DMS 273 treated with DMSO at 0.1 percent for 48 hours (cell line): ENCODE data around the gene AMIGO3.
"Not testable (repeated sequence)": the region's sequence is repeated elsewhere in the genome, so short reads cannot be mapped to it uniquely, and the experiment has no call there.

Source experiments
- DNase-seq: peaks from one replicate; lab custom pipeline; 2025; lab: John Stamatoyannopoulos, UW

AMIGO3 gene

GRCh38 chr3:49719214-49719884 lies at the start of gene AMIGO3:
TSS of gene AMIGO3 (minus strand) at chr3:49719684. CDS start at chr3:49719465, 219 bp downstream.
- peak; percentile 77 for DNase-seq

- DNase-seq: no peak
Observed at GRCh38 chr3:49763981-49764380, 44.5 kb upstream of the AMIGO3 start.

DNA sequence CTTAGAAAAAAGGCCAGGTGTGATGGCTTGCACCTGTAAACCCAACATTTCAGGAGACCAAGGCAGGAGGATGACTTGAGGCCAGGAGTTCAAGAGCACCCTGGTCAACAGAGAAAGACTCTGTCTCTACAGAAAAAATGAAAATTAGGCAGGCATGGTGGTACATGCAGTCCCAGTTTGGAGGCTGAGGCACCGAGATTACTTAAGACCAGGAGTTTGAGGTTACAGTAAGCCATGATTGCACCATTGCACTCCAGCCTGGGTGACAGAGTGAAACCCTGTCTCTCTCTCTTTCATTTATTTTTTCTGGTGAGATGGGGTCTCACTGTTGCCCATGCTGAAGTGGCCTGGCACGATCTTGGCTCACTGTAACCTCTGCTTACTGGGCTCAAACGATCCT lies 42.2 kb upstream of the AMIGO3 start:
- DNase-seq: no peak

DNA sequence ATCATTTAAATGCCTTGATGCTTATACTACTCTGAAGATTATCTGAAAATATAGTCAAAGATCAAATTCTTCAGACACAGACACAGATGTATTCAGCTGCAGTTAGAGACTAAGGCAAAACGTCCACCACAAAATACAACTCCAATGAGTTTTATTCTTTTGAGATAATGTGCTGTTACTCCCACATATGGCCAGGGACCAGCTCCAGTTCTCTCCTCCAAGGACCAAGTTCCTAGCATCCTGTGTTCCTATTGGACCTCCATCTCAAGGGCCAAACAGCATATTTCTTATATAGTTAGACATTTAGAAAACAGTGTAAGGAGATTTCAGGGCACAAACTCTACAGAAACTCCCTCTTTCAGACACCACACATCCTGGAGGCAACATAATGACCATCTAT lies 39.7 kb upstream of the AMIGO3 start:
- DNase-seq: no peak

- DNase-seq: no peak
Observed at GRCh38 chr3:49757197-49757596, 37.7 kb upstream of the AMIGO3 start.

GRCh38 chr3:49756036-49756435 lies 36.6 kb upstream of the AMIGO3 start:
- no peak for DNase-seq

DNA sequence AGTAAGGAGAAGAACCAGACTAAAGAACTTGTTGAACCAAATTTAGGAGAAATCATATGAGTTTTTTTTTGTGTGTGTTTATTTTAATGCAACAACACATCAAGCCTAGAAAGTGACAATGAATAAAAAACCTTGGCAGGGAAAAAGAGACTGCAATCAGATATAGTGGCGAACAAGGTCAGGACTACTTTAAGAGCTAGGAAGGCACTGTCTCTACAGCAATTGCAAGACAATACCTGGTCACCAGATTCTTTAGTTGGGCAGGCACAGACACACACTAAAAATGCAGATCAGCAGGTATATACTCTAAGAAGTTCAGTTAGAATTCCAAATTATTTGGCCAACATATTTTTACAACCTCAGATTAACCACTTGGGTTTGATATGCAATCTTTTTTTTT lies 35.1 kb upstream of the AMIGO3 start:
- DNase-seq: no peak

DNA sequence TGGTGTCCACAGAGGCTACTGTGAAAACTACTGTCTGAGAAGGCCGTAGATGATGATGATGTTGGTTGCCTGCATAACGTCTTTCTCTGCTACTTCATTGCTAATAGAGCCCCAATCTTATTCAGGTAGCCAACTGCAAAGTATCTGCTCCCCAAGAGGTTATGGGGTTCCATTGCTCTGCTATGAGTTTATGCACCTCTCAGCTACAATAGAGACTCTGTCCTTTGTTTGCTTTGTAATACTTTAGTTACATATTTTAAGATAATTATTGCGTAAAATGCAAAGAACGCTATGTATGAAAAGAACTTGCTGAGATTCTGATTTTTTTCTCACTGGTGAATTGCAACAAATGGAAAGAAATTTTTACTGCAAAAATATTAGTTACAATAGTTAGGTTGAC lies 32.0 kb upstream of the AMIGO3 start:
- DNase-seq: no peak

GRCh38 chr3:49750056-49750455 lies 30.6 kb upstream of the AMIGO3 start:
- no peak for DNase-seq

DNA sequence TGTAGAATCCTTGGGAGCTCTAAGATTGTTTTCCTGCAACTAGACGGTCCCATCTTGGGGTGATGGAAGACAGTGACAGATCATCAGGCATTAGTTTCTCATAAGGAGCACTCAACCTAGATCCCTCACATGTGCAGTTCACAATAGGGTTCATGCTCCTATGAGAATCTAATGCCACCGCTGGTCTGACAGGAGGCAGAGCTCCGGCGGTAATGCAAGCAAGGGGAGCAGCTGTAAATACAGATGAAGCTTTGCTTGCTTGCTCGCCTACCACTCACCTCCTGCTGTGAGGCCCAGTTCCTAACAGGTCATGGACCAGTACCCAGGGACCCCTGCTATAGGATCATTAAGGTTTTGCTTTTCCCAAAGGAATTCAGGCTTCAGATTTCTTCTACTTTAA lies 29.4 kb upstream of the AMIGO3 start:
- not testable (repeated sequence) for DNase-seq

GRCh38 chr3:49747792-49748480 lies 28.5 kb upstream of the AMIGO3 start:
- DNase-seq: no peak

DNA sequence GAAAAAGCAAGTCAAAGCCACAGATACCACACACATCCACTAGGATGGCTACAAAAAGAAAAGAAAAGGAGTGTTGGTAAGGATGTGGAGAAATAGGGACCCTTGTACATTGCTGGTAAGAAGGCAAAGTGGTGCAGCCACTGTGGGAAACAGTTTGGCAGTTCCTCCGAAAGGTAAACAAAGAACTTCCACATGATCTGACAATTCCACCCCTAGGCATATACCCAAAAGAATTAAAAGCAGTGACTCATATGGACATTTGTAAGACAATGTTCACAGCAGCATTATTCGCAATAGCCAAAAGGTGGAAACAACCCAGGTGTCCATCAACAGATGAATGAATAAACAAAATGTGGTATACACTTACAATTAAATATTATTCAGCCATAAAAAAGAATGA lies 26.5 kb upstream of the AMIGO3 start:
- no peak for DNase-seq

DNA sequence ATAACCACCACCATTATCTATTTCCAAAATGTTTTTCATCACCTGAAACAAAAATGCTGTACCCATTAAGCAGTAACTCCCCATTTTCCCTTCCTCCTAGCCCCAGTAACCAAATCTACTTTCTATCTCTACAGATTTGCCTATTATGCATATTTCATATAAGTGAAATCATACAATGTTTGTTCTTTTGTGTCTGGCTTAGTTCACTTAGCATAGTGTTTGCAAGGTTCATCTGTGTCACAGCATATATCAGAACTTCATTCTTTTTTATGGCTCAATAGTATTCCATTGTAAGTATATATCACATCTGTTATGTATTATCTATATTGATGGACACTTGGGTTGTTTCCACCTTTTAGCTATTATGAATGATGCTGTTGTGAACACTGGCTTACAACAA lies 20.9 kb upstream of the AMIGO3 start:
- no peak for DNase-seq

DNA sequence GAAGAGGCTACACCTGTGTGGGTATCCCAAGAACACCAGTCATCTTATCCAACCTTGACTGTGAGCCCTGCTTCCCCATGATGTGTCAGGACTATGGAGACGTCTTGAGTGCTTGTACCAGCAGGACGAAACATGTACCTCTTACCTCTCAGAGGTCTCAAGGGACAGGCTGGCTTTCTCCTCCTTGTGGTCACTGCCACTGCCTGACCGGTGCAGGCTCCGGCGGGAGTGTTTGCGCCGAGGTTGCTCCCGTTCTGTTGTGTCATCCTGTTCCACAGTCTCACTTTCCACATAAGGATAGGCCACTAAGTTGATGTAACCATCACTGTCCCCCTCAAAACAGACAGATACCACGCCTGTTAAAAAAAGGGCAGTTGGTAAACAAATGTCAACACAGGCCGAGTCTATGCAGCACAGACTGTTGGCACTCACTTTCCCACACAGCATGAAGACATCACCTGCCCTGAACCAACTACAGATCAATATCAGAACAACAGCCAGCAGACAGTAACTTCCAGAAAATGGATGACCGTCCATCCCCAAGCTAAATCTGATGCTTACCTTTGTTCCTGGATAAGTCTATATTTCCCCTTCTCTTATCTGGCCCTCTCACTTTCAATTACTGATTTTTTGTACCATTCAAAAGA lies 18.7 kb upstream of the AMIGO3 start:
- DNase-seq: no peak

DNA sequence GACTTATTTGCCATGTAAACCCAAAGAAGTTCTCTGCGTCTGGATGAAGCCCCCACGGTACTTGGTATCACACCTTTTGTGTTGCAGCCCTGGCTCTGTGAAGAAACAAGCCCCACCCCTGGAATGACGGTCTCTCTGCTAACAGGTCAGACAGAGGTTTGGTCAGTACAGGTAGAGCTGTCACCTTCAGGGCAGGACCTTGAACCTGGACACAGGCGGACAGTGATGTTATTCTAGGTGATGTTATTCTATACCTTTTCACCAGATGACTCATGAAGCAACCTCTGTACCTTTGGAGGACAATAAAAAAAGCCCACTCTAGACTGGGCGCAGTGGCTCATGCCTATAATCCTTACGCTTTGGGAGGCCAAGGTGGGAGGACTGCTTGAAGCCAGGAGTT lies 15.3 kb upstream of the AMIGO3 start:
- DNase-seq: no peak

GRCh38 chr3:49733551-49733950 lies 14.1 kb upstream of the AMIGO3 start:
- no peak for DNase-seq

DNA sequence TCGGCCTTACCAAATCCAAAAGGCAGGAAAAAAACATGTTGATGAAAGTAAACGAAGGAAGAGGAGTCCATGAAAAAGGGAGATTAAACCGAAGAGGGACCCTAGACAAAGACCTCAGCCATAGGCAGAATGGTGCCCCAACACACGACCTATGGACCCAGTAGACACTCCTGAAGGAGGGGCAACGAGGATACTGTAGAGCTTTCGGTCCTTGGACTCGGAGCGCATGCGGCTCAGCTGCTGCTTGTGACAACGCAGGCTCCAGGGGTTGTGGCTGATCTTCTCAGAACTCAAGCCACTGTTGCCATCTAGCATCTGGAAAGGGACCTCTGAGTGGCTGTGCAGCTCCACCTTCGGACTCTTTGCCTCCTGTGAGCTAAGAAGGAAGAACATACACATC lies 13.1 kb upstream of the AMIGO3 start:
- no peak for DNase-seq

DNA sequence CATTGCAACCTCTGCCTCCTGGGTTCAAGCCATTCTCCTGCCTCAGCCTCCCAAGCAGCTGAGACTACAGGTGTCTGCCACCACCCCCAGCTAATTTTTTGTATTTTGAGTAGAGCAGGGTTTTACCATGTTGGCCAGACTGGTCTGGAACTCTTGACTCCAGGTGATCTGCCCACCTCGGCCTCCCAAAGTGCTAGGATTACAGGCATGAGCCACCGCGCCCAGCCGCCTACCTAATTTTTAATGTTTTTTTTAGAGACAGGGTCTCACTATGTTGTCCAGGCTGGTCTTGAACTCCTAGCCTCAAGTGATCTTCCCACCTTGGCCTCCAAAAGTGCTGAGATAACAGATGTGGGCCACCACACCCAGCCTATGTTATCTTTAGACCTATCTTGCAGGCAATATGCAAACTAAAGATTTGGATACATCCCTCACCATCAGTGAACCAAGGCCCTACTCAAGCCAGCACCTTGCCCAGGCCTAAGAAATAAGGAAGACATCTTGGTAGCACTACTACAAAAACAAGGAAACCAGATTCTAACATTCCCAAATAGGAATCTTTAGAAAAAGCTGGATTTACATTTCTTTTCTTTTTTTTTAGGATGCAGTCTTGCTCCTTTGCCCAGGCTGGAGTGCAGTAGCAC lies 10.6 kb upstream of the AMIGO3 start:
- DNase-seq: no peak

DNA sequence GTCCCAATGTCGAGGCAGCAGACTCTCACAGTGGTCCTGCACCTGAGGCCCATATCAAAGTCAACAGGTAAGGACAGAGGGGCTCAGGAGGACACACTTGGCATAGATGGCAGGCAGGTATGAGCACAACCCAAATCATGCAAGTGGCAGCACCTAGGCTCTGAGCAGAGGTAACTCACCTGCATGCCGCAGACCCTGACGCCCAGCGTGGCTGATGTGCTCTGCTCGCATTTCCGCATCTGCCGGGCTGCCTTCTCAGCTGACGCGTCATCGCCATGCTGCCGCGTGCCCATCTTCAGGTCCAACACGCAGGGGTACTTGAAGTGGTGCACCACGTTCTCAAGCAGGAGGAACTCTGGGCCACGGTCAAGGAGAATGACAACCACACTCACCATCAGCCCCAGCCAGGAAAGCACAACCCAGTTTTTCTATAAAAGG lies 8.5 kb upstream of the AMIGO3 start:
- no peak for DNase-seq

GRCh38 chr3:49727154-49727923 lies 7.9 kb upstream of the AMIGO3 start:
- no peak for DNase-seq

DNA sequence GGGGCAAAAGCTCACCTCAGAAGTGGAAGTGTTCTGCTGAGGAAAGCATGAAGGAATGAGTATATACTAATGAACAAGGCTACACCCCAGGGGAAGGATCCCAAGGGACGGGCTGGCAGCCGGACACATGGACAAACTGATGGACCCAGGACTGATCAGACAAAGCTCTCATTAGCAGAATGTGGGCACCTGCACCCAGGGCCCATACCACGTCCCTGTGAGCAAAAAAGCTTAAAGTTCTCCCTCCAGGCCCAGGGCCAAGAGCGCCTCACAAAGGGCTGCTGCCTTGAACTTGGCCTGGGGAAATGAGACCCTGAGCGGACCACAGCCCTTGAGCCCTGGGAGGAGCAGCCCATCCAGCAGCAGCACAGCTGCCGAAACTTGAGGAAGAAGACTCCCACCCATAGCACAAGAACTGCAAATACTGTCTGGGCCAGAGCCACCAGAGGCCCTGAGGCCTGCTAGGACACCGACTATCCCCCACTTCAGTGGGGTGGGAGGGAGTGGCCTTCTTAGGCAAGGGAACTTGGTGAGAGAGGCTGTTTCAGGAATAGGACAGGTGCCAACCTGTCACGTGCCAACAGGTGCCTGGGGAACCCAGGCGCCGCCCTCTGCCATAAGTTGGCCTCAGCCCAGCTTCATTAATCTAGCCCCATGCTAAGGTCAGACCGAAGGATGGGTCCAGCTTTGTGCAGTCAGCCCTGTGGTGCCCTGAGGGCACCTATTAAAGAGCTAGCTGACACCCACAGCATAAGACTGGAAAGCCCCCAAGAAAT lies 6.6 kb upstream of the AMIGO3 start:
- DNase-seq: no peak
